NCI-H128 (cell line): ENCODE measurements around the gene CAMP.
"Not testable (repeated sequence)": the region's sequence is repeated elsewhere in the genome, so short reads cannot be mapped to it uniquely, and the experiment has no call there.

Source experiments
- DNase-seq: peaks from one replicate; lab custom pipeline; 2025; ENCODE audit not compliant: unreplicated experiment; lab: John Stamatoyannopoulos, UW

The CAMP gene

DNA sequence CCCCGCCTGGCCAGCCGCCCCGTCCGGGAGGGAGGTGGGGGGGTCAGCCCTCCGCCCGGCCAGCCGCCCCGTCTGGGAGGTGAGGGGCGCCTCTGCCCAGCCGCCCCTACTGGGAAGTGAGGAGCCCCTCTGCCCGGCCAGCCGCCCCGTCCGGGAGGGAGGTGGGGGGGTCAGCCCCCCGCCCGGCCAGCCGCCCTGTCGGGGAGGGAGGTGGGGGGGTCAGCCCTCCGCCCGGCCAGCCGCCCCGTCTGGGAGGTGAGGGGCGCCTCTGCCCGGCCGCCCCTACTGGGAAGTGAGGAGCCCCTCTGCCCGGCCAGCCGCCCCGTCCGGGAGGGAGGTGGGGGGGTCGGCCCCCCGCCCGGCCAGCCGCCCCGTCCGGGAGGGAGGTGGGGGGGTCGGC is 11.5 kb upstream of the CAMP start:
- DNase-seq = not testable (repeated sequence)

DNA sequence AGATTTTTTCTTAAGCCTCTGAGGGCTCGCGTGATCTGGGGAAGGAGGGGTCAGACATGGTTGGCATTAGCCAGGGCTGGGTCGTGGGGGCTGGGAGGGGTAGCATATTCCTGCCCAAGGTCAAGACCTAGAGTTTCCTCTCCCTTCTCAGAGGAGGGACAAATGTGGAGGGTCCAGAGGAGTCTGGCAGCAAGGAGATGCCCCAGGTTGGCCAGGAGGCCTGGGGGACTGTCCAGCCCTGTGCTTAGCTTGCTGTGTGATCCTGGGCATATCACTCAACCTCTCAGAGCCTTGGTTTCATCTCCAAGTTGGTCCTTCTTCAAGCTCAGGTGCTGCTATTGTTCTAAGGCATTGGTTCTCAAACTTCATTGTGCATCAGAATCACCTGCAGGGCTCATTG is 9.1 kb upstream of the CAMP start:
- DNase-seq = no peak

DNA sequence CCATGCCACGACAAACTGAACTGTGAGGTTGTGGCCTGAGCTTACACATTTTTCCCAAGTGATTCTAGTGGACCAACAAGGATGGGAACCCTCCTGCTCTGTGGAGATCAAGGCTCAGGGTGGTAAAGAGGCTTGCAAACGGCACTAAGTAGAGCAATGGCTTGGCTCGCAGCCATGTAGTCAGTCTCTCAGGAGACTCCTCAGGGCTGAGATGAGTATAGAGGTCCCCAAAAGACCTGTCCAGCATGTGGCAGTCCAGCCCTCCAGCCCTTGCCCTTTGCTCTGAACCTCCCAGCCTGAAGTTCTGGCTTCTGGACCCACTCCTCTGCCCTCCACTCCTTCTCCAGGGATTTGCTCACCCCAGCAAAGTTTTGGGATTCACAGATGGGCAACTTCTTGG is 8.3 kb upstream of the CAMP start:
- no peak for DNase-seq

DNA sequence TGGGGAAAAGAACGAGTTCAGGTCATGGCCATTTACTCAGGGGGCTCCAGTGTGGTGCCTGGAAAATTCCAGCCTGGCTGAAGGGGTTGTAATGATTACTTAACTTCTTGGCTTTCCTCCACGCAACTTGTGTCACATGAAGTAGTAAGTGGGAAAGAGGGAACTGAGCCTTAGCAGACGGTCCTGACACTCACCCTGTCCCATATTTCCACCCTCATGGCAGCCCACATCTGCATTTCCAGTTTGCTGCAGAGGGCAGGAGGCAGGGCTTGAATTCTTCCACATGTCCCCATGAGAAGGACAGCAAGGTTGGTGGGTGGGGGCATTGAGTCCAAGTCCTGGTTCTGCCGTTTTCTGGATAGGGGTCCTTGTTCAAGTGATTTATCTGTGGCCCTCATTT is 7.8 kb upstream of the CAMP start:
- no peak for DNase-seq

DNA sequence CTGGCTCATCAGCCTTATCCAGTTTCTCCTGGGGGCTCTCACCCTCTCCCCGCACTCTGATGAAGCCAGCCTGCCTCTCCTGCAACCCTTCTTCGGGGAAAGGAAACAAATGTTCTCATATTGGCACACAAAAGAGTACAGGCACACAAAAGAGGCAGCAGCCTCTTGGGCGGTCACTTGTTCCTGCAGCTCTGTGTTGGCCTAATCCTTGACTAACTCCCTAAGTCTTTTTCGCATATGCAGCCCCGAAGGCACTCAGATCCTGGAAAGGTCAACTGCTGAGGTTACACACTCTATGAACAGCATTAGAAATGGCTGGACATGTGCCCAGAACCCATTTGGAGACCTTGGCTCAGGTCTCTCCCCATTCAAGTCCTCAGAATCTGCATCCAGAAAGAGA is 7.4 kb upstream of the CAMP start:
- DNase-seq = no peak

DNA sequence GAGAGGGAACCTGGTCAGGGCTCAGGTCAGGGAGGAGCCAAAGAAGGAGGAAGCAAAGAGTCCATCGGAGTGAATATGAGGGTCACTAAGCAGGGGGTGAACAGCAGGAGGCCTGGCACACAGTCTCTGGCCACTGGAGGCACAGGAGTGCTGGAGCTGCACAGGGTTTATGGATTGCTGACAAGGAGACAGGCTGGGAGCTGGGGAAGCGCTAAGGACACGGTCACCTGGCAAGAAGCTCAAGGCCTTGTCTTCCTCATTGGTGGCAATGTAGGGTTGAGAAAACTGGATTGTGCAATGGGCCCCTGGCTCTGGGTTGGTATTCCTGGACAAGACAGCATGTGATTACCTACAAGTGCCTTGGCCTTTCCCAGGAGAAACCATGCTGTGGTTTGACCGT is 5.8 kb upstream of the CAMP start:
- no peak for DNase-seq

DNA sequence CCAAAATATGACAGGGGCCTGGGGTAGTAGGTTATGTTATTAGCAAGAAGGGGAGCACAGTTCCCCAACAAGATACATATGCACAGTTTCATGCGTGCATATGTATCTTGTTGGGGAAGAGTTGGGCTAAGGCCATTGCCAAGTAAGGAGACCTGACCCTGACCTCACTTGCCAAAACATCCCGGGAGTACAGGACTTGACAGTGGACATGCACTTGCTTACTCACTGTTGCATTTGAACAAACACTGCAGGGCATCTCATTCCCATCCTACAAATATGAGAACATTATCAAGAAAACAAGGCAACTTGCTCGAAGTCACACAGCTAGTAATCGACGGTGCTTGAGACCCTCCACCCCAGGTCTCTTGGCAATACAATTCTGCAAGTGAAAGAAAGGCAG is 4.8 kb upstream of the CAMP start:
- no peak for DNase-seq

DNA sequence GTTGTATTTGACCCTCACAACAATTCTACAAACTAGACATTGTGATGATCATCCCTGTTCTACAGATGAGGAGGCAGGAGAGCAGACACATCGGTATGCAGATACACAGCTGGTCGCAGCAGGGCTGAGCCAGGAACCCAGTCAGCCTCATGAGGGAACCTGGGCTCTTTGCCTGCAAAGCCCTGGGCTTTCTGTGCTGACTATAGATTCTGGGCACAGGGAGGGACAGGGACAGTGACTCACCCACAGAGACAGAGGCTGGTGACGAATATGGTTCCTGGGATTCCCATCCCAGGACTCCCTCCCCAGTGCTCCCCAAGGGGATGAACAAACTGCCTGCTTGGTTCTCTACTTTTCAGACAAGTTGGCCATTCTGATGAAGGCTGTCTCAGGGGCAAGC is 3.8 kb upstream of the CAMP start:
- no peak for DNase-seq

DNA sequence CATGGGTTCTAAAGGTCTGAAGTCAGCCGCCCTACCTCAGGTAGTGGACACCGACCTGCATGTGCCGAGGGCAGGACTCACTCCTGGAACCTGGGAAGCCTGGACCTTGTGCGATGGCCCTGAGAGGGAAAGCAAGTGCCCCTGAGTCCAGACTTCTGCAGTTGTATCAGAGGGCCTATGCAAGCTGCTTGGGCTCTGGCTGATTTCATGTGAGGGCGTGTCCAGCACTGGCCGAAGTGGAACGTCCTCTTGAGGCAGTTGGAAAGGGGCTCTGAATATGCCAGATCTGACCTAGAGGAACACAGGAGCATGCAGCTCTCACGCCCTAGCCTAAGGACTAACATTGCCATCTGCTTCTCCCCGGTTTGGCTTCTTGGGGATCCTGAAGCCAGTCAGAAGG is 2.5 kb upstream of the CAMP start:
- DNase-seq = no peak

DNA sequence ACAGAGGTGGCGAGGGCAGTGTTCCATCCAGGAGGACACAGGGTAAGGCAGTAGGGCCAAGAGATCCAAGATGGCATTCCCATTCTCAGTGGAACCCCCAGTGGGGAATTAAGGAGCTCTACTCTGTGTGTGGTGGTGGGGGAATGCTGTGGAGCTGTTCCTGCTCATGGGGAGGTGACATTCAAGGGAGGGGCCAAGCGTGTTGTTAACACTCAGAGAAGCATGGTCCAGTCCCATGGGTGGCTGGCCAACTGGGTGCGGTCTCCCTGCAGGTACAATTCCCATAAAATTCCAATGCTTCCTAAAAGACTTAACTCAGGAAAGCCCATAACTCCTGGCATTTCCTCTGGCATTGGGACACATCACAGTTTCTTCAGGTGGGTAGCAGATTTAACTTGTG is 2.3 kb downstream of the CAMP start:
- DNase-seq = no peak

DNA sequence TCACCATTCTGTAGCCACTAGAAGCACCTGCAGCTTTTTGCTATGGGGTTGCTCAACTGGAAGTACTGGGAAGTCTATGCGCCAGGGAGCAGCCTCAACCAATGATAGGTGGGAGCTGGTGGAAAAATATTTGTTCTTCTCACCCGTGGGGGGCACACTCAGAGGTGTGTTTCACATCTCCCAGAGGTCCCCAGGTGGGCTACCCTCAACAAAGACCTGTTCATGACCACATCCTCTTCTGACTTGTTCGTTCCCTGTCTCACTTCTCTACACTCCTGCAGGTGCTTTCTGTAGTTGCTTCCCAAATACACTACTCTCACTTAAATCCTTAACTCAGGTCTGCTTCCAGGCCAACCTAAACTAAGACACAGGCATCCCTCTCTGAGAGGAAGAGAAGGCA is 3.6 kb downstream of the CAMP start:
- no peak for DNase-seq

DNA sequence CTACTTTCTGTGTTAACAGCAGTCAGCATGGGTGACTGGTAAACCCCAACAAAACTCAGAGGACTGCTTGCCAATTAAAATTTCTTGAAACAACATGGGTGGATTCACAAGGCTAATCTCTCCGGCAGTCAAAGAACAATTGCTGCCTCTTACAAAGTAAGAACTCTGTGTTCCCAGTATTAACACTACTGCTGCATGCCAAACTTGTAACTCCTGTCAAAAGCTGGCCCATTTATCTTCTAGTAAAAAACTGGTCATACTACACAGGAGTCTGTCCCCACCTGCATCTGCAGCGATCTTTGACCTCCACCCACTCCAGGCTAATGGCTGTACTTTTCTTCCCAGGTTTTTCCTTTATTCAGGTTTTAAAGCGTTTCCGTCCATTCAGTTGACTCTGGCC is 8.9 kb downstream of the CAMP start:
- no peak for DNase-seq

DNA sequence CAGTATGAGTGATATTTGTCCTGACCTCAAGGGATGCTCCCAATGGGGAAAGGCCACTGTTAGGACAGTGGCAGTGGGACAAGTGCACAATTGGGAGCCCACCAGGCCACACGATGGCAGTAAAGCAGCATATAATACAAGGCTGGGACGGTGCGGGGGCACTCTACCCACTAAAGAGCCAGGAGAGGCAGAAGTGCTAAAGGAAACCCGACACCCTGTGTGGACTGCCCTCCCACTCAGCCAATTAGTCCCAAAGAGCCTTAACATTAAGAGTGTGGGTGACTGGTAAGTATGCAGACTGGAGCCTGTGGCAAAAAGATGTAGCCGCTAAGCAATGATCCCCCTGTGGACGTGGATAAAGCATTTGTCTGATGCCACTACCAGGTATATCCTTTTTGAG is 9.4 kb downstream of the CAMP start:
- DNase-seq = peak; percentile 67

DNA sequence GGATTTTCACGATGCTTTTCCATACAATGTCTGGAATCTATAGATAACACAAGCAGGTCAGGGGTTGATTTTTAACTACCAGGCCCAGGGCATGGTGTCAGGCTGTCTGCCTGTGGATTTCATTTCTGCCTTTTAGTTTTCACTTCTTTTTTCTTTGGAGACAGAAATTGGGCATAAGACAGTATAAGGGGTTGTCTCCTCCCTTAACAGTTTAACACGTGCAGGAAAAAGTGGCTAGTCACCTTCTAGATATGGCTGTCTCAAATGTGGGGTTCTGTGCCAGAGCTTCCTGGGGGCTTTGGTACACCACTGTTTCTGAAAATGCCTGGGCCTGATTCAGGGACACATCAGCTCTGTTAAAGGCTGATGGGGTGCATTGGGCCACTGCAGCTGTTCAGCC is 10.2 kb downstream of the CAMP start:
- DNase-seq = no peak

DNA sequence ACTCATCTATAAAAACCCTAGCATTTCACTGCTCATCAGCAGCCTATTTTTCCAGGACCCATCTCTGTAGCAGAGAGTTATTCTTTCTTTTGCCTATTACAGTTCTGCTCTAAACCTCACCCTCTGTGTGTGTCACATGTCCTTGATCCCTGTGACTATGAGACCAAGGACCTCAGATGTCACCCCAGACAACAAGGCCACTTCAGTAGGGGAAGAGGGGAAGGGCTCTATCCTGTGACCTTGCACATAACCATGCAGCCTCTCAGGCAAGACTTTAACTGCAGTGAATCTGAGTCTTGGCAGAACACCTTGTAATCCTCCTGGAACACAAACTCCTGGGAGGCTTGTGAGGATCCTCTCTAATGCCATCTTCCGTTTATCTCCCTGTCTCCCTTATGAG is 13.2 kb downstream of the CAMP start:
- DNase-seq = no peak

DNA sequence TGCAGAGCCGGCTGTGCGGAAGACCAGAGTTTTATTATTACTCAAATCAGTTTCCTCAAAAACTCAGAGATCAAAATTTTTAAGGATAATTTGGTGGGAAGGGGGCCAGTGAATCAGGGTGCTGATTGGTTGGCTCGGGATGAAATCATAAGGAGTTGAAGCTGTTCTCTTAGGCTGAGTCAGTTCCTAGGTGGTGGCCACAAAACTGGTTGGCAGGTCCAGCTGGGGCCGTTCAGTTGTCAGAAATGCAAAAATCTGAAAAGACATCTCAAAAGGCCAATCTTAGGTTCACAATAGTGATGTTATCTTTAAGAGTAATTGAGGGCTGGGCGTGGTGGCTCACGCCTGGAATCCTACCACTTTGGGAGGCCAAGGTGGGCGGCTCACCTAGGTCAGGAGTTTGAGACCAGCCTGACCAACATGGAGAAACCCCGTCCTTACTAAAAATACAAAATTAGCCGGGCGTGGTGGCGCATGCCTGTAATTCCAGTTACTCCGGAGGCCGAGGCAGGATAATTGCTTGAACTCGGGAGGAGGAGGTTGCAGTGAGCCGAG is 15.3 kb downstream of the CAMP start:
- DNase-seq = no peak

DNA sequence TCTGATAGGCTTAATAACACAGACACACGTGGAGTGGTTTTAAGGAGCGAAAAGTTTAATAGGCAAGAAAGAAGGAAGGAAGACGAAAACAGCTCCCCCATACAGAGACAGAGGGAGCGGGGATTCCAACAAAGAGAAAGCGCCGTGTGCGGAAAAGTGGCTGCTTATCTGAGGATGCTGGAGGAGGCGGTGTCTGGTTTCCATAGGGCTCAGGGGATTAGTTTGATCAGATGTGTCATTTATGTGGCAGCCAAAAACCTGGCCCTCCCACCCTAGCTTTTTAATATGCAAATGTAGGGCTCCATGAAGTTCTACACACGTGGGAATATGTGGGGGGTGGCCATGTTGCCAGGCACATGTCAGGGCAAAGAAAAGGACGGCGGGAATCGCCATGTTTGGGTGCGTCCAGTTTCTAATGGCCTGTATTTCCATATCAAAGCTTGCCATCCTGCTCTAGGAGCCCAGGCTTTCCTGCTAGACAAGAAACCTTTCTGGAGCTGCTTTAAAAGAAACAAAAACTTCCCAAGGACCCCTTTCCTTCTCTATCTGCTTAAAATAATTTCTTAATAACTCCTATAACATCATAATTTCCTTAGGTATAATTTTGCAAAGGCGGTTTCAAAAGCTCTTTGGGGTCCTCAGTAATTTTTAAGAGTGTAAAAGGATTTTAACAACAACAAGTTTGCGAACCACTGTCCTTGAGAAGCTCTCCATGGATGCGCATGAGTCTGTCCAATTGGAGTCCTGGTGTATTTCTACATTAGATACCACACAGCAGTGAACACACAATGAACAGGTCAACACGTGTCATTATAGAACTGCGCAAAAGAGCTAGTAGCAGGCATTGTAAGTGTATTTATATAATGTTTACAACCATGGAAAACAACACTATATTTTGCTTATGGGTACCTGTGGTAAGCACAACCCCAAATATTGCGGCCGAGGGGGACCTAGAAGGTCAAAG is 17.0 kb downstream of the CAMP start:
- no peak for DNase-seq

DNA sequence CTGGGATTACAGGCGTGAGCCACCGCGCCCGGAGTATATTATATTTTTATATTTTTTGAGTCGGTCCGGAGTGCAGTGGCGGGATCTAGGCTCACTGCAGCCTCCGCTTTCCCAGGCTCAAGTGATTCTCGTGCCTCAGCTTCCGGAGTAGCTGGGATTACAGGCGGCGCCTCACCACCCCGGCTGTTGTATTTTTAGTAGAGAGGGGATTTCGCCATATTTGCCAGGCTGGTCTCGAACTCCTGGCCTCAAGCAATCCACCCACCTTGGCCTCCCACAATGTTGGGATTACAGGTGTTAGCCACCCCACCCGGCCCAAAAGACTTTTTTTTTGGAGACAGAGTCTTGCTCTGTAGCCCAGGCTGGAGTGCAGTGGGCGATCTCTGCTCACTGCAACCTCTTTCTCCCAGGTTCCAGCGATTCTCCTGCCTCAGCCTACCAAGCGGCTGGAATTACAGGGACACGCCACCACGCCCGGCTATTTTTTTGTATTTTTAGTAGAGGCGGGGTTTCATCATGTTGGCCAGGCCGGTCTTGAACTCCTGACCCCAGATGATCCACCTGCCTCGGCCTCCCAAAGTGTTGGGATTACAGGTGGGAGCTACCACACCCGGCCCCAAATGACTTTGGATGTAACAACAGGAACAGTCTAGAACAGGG is 18.6 kb downstream of the CAMP start:
- no peak for DNase-seq

DNA sequence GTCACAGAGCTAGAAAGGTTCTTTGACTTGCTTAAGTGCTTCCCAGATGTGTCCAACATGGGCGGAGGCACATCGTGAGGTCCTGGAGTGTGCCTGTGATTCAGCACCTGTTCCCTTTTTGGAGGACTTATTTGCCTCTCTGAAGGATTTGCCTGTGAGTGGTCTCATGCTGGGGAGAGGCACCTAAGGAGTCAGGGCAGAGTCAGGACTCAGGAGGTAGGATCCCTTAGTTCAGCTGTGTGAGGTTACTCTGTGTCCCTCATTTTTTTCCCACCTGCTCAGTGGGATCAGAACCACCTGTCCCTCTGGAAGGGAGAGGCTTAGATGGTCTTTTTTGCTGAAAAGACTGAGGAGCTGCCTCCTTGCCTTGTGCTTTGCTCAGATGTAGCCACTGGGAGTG is 20.6 kb downstream of the CAMP start:
- DNase-seq = no peak

DNA sequence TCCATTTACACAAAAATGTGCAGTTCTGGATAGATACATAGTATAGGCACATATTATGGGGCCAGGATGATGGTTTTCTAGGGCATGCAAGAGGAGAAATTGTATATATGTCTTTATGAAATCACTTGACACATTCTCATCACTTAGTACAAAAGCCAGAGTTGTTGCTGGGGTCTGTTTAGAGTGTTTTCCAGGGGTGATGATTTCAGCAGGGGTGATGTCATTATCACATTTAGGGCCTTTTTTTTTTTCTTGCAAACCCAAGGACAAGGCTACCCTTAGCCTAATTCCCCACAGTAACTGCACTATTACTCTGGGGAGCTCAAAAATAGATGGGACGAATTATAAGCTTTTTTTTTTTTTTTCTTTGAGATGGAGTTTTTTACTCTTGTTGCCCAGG is 21.2 kb downstream of the CAMP start:
- DNase-seq = no peak

DNA sequence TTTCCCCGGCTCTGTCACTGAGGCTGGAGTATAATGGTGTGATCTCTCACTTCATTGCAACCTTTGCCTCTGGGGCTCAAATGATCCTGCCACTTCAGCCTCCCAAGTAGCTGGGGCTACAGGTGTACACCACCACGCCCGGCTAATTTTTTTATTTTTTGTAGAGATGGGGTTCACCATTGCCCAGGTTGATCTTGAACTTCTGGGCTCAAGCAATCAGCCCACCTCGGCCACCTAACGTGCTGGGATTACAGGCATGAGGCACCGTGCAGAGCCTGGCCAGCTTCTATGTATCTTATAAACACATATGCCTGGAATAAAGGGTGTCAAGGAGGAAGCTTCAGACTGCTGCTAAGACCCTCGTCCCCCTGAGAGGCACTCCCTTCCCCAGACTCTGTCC is 21.8 kb downstream of the CAMP start:
- DNase-seq = no peak

DNA sequence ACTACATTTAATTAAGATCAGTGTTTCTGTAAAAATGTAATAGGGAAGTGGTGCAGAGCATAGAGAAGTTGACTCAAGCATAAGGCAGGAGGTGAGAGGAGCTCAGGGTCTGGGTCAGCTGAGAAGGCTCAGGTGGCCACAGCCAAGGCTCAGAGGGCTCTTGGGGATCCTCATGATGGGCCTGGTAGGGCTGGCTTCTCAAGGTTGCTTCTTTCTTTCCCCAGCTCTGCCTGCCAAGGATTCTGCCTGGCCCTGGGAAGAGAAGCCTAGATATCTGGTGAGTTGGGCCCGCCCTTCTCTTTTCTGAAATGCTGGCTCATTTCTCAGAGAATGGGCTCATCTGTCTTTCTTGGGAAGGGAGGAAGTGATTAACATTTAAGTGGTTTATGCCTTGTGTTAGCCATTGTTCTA is 24.1 kb downstream of the CAMP start:
- DNase-seq = no peak
